ENCODE measurements around the gene ADCY1.

The ADCY1 gene

DNA sequence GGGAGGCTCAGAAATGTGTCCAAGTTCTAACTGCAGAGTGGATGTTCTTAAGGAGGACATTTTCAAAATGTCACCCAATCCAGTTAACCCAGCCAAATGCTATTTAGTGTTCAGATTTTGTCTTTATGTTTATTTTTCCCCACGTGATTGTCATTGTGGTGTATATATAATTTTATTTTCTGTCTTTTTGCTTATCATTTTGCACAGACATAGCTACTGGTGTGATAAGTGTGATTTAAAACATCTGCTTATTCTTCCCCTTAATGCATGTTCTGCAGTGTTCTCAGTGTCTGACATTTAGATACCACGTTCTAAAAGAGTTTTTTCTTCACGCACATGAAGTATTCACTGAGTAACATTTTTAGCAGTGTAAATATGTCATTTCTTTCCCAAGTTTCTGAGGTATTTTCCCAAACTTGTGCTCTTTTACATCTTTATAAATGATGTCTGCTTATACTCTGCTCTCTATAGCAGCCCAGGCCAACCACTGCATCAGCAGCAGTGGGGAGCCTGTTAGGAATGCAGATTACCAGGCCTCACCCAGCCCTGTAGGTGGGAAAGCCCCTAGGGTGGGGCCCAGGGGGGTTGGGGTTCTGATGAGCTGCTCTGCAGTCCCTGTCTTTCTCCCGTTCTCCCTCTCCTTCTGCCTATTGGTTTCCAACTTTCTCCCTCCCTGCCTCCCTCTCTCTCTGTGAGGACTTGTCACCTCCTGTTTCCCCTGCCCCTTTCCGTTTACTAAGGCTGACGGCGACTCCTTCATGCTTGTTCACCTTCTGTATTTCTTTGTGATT, 20.8 kb downstream of the ADCY1 start:
- DNase-seq = no peak

DNA sequence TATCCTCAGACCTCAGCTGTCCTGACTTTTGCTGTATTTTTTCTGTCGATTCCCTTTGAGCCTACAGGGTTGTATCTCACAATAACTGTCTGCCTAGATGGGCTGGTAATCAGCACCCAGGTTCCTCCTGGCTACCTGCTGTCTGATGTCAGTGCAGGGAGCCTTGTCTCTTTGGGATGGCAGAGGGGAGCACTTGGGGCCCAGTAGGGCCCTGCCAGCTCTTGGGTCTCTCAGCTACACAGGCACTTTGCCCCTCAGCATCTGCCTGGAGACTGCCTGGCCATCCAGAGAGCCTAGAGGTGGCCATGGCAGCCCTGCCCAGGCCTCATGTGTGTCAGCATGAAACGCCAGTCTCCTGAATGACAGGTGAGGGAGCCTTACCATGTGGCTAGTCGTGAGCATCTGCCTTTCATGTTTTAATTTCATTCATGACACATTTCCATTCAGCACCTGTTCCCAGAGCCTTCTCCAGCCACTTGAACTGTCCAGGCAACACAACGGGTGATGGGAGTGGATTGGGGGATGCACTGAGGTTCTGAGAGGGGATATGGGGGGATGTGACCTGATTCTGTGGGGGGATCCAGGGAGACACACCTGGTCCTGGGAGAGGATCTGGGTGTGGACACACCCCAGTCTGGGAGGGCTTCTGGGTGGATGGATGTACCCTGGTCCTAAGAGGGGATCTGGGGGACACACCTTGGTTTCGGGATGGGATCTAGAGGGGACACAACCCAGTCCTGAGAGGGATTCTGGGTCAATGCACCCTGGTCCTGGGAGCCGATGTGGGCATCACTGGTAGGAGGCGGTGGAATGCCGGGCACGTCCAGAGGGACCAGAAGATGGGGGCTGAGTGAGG, 21.9 kb downstream of the ADCY1 start:
- DNase-seq = no peak

DNA sequence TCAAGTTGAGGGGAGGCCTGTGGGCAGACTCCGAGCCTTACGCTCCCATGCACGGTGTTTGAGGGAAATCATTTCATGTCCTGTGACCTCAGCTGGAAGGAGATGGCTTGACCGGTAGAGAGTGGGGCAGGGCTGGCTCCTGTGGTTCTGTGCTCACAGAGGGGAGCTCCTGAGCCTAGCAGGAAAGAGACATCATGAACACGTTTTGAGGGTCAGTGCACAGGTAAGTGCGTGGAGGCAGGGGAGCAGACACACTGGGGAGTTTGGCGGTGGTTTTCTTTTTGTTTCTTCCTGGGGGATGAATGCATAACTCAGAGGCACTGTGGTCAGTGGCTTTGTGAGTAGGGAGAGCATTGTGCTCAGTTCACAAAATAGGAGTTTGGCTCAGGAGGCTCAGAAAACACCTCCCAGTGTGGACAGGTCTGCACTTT, 22.5 kb downstream of the ADCY1 start:
- DNase-seq = no peak

DNA sequence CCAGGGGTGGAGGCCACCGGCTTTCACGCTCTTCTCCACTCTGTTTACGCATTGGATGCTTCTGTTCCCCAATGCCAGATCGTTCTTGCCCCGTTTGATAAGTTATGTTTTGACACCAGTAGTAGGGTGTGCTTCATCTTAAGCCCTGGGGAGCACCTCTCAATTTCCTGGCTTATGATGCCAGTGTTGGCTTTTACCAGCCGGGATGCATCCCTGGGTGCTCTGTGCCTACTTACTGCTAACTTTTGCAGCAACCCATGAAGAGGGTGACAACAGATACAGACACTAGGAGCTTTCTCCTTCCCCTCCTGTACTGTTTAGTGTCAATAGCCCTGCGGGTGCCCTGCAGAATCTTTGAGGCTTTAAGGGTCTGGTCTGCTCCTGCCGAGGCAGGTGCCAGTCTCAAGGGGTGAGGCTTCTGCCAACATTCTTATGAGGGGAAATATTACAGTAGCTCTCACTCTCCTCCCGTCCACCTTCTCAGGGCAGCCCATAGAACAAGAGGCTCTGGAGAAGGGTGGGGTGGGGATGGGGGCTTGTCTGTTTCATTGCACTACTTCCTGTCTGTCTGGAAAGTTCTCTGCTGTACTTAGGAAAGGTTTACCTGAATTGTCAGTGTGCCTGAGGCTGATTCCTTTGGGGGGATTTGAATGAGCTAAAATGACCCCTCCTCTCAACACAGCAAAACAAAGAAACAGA, 23.3 kb downstream of the ADCY1 start:
- no peak for DNase-seq

DNA sequence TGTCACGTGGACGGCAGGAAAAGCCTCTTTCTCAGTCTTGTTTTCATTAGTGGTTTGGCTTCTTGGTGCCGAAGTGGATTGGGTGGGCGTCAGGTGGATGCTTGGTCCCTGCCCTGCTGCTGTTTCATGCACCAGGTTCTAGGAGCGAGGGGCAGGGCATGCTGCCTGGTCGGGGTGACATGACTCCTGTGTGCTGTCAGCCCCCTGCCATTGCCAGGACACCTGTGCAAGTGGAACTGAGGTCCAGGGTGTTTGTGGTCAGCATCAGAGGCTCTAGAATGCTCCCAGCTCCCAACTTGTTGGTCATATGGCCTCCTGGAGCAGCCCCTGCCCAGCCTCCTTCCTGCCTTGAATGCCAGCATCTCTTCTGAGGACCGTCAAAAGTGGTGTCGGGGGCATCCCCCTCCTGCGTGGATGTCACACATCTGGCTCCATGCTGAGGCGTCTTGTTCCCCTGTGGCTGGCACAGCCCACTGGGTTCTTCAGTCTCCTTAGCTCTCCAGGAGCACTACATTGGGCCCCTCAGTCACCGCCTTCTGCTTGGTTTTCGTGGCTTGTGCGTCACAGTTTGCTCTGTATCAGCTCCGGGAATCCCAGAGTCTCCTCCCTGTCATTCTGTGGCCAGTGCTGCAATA, 24.8 kb downstream of the ADCY1 start:
- no peak for DNase-seq

DNA sequence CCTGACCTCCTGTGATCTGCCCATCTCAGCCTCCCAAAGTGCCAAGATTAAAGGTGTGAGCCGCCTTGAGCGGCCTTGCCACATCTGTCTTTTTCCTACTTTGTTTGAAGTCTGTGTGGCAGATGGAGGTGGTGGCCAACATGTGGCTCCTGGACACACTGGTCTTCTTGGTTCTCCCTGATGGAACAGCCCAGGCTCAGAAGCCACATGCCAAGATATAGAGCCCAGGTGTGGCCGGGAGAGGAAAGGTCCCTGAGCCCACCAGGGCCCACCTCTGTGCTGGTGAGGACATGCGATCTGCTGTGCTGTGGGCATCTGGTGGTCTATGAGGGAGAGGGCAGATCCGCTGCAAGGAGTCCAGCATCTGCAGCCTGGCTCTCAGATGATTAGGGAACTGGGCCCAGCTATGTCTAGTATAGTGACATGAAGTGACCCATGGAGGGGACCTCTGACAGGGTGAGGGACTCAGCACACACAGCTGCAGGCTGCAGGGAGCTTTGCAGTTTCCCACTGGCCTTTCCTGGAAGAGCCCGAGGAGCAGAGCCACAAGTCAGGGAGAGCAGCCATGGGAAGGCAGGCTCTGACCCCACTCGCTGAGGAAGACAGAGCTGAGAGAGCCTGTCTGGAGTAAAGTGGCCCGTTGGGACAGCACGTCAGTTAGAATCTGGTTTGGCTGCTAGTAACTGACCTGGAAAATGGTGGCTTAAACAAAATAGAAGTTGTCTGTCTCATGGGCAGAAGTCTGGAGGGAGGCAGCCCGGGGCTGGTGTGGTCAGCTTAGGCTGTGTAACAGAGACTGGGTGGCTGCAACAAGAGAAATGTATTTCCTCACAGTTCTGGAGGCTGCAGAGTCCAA, 25.9 kb downstream of the ADCY1 start:
- no peak for DNase-seq

DNA sequence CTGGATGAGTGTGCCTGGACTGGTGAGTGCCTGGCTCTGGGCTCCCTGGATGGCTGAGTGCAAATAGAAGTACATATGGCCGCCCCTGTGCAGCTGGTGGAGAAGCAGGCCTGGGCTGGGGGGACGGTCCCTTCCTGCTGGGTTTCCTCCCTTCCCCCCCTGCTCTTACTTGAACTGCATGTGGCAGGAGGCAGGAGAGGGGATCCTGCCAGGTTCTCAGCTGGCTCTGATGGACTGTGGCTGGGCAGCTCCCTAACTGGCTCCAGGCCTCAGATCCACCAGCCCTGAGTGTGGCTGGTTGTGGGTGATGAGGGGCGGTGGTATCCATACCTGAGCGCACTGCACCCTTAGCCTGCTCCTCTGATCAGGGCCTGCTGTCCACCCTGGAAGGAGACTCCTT, 26.9 kb downstream of the ADCY1 start:
- DNase-seq = no peak

DNA sequence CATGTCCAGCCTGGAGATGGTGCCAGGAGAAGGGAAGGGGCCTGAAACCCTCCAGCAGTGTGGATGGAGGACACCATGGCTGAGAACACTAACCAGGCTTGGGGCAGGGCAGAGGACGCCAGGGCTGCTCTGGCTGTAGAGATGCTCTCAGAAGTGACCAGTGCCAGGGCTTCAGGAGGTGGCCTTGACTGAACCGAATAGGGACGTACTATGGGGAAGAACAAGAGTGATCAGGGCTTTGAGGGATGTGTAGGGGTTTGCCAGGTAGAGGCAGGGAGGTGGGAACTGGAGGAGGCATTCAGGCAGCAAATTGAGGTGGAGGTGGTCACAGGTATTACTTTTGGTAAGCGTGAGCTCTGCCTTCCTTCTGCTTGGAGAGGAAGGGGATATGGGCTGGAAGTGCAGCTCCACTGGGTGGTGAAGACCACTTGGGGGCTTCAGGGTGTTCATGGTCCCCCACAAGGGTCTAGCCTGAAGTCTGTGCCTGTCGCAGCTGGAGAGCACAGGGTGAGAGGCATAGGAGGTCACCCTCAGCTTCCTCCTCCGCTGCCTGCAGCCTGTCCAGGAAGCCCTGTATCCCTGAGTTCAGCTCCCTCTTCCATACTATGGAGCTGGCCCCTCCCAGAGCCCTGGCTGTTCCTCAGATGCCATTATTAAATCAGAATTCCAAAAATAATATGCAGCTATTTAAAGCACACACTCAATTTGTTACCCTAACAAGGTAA, 27.8 kb downstream of the ADCY1 start:
- no peak for DNase-seq

DNA sequence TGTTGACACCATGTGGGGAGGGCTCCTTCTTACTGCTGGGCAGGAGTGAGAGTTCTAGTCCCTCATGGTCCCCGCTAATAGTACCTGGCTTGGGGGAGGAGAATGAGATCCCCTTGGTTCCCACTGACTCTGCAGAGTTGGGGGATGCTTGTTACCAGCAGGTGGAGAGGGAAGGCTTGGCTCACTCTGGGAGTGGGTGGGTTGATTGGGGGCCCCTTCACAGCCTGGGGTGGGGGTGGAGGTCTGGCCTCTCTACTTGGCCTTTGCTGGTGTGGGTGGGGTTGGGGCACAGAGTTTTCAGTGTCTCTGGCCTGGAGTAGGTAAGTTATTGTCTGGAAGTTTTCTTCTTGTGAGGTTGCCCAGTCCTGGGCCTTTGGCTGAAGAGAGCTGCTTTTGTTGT, 31.9 kb downstream of the ADCY1 start:
- DNase-seq = no peak

DNA sequence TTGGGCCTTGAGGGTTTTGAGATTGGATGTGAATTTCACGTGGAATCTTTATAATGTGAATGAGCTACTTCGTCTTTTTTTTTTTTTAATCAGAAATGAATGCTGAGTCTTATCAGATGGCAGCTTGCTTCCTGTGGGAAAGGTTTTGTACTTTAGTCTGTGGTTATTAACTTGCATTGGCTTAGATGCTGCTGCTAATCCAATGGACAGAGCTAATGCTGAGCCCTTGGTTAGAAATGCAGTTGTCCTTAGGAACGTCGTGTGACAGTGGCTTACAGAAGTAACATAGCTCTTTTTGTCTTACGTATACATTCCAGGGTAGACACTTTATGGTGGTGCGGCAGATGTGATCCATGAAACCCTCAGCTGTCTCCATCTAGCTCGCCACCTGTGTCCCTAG, 32.8 kb downstream of the ADCY1 start:
- DNase-seq = no peak

DNA sequence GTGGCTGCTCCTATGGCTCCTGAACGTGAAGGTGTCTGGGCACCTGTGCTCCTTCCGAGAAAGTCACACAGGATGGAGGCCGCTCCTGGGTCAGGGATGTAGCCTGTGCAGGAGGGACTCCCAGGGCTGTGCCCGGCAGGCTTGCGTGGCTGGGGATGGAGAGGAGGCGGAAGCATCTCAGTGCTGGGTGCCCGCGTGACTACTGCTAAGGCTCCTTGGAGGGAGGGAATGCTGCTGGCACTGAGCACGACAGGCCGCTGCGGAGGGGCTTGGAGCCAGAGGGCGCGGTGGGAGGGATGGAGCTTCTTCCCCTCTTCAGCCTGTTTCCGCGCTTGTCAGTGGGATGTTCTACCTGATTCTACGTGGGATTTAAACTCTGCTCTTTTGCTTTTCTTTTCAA, 35.0 kb downstream of the ADCY1 start:
- DNase-seq = no peak

DNA sequence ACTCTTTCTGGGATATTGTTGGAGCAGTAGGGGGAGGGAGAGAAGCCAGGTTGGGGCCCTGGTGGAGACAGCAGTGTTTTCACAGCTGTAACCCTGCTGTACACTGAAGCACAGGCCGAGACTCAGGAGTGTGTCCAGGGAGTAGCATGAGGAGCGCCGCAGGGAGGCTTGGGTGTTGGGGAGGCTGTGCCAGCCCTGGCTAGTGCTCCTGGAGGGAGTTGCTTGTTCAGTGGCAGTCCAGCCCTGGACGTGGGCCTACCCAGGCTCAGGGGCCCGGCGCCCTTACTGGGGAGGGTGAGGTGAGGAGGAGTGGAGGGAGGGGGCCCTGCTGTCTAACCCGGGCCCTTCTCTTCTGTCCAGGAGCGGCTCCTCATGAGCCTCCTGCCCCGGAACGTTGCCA, 35.9 kb downstream of the ADCY1 start:
- no peak for DNase-seq

DNA sequence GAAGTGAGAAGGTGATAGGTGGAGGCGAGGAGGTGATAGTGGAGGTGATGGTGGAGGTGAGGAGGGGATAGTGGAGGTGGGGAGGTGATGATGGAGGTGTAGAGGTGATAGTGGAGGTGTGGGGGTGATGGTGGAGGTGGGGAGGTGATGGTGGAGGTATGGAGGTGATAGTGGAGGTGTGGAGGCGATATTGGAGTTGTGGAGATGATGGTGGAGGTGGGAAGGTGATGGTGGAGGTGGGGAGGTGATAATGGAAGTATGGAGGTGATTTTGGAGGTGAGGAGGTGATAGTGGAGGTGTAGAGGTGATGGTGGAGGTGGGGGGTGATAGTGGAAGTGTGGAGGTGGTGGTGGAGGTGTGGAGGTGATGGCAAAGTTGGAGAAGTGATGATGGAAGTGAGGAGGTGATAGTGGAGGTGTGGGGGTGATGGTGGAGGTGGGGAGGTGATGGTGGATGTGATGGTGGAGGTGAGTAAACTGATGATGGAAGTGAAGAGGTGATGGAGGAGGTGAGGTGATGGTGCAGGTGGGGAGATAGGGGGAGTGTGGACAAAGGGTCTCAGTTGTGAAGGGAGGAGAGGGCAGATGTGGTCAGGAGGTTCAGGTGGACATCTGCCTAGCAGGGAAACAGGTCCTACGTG, 36.6 kb downstream of the ADCY1 start:
- DNase-seq = no peak

DNA sequence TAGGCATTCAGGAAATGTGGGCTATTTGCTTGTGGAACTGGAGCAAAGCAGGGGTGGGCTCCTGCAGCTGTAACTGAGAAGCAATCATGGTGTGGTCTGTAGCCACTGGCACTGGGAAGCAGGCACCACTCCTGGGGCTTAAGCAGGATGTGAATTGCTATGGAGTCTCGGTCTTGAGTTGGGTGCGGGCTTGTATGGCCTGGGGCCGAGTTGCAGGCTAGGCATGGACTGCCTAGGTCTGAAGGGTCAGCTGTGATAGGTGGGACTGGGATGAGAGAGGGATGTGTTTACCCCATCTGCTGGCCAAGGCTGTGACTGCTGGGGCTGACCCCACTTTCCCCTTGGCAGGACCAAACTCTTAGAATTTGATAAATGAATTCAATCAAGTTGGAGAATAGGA, 43.0 kb downstream of the ADCY1 start:
- DNase-seq = no peak

DNA sequence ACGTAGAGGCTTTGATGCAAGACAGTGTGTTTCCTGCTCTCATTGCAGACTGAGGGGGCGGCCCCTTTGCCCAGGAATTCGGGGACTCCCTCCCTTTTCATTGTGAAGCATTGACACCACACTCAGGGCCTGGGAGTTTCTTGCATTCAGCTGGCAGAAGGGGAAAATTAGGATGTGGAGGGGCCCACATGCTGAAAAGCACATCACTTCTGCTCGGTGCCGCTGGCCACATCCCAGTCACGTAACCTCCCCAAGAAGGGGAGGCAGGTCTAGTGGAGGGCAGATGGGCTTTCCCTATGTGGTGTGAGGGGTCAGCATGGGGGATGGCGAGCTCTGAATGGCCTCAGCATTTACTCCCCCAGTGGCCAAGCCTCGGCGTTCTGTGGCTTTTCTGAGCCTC, 47.9 kb downstream of the ADCY1 start:
- DNase-seq = no peak

DNA sequence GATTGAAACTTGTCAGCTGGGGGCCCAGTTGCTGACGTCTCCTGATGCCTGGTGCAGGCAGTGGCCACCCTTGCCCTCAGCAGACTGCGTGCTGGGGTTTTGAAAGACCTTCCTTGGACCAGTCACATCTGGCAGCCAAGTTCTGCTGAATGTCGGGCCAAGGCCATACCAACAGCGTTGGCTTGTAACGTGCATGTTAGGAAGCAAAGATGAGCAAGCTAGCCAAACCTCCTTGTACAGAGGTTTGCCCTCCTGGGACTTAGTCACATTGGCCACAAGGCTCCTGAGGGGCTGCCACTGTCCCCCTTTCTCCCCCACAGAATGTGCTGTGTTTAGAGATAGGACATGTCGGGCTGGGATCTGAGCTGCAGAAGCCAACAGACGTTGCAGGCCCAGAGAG, 49.0 kb downstream of the ADCY1 start:
- DNase-seq = no peak

DNA sequence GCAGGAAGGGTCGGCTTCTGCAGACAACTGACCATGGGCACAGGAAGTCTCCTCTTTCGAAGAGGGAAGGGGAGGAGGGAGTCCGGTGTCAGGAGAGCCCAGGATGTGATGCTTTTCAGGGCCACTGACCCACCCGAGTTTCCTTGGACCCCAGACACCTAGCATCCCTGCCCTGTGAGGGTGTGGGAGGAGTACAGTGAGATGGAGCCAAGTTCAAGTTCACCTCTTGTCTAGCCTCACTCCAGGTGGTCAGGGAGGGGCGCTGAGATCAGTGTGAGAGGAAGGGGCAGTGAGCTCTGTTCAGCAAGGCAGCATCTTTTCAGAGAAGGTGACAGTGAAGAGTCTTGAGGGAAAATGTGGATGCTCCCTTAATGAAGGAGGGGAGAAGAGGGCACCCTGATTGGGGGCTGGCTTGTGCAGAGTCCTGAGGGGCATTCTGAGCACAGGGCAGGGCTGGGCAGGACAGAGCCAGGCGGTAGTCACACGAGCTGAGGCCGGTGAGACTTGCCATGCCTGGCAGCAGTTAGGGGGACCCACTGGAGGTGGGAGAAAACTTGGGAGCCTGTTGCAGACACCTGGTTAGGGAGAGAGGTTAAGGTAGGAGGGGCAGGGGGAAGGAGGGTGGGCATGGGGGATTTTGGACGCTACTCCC, 49.7 kb downstream of the ADCY1 start:
- no peak for DNase-seq

DNA sequence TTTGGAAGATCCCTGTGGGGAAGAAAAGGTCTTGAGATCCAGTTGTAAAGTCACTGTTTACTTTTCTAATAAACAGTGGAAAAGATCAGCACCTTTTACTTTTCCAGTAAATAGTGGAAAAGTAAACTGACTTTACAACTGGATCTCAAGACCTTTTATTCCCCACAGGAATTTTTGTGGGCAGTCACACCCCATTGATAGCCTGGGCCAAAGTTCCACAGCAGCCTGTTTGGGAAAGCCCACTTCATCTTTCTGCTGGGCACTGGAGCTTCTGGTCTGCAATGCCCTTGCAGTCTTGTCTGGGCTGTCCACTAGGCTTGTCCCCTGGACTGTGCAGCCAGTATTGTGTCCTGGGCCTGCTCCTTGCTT, 50.2 kb downstream of the ADCY1 start:
- no peak for DNase-seq

DNA sequence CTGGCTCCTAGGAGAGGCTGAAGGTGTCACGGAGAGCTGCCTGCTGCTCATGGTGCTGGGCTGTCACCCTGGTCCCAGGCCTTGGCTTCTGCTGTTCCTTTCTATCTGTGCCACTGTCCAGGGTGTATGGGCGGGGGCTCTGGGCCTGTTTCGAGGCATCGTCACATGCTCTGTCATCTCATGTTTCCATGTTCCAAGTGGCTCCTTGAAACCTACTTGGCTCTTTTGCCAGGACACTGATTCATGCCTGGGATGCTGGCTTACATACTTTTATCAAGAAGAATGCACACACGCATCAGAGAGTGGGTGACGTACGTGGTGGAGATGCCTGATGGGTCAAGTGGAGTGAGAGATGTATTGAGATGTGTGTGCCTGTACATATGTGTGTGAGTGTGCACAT, 50.9 kb downstream of the ADCY1 start:
- DNase-seq = no peak

DNA sequence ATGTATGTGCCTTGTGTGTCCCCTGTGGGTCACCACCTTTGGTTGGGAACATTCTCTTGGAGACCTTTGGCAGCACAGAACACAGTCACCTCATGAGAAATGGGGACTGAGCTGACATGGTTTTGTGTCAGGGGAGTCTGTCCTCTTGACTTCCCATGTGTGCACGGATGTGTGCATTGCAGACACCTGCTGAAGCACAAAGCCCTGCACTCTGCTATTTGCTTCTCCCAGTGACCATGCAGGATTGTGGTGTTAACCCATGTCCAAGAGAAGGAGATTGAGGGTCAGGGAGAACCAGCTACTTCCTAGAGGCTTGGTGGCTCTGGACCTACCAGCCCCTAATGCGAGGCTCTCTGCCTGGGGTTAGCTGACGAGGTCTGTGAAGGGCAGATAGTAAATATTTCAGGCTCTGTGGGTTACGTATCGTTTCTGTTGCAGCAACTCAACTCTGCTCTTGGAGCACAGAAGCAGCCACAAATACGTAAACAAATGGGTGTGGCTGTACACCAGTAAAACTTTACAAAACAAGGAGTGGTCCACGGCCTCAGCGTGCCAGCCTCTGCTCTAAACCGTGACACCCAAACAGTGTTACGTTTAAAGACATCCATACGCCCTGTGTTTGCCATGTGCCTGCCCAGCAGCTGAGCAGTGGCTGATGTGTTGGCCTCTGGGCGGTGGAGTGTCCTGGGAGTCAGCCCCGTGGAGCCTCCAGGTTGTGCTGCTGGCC, 51.7 kb downstream of the ADCY1 start:
- no peak for DNase-seq

All from NCI-H226 (cell line).